Body of pancreas (tissue), 4 donors: ENCODE measurements around the gene NKAIN2.

Experiments used
- POLR2A ChIP-seq, 3 donors: fragments of 450-650 bp; IDR thresholded peaks; one replicate each; pipeline ENCODE4 v1.6.1; 2016; ENCODE audit warnings: antibody characterized with exemption in 3 of 3, mild to moderate bottlenecking in 2 of 3
- TF ChIP-seq, protein P1 (sequence below), 7 experiments: fragments of 450-650 bp in 4 of 7; fragments of 200-600 bp in 3 of 7; sonication (generic) in 3 of 7; IDR thresholded peaks; one replicate each; pipeline ENCODE4 v1.5.1; 2016 to 2019; ENCODE audit warnings: antibody characterized with exemption in 7 of 7

GRCh38 chr6:123849406-123849805 lies 45.7 kb downstream of the NKAIN2 start:
- TF ChIP-seq, protein P1, sequence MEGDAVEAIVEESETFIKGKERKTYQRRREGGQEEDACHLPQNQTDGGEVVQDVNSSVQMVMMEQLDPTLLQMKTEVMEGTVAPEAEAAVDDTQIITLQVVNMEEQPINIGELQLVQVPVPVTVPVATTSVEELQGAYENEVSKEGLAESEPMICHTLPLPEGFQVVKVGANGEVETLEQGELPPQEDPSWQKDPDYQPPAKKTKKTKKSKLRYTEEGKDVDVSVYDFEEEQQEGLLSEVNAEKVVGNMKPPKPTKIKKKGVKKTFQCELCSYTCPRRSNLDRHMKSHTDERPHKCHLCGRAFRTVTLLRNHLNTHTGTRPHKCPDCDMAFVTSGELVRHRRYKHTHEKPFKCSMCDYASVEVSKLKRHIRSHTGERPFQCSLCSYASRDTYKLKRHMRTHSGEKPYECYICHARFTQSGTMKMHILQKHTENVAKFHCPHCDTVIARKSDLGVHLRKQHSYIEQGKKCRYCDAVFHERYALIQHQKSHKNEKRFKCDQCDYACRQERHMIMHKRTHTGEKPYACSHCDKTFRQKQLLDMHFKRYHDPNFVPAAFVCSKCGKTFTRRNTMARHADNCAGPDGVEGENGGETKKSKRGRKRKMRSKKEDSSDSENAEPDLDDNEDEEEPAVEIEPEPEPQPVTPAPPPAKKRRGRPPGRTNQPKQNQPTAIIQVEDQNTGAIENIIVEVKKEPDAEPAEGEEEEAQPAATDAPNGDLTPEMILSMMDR (IDR thresholded peaks at IDR 0.05) = no peak
- TF ChIP-seq POLR2A (IDR thresholded peaks at IDR 0.05) = no peak
